GM12891 (cell line): ENCODE data around the gene SPACA4.

Source experiments
- DNase-seq: peaks from one replicate; pipeline ENCODE4 v3.0.0; 2011; ENCODE audit warnings: low spot score; ENCODE audit not compliant: insufficient read length
- FAIRE-seq: peaks from 2 replicates; lab custom pipeline; 2011; peaks lifted over from hg19 to GRCh38; lab: Jason Lieb, UNC
- PAX5 ChIP-seq: IDR thresholded peaks from 2 replicates; pipeline ENCODE4 v1.6.1; 2011; ENCODE audit warnings: low read length, moderate library complexity, mild to moderate bottlenecking; ENCODE audit not compliant: insufficient read depth, severe bottlenecking
- POLR2A ChIP-seq: IDR thresholded peaks from 2 replicates; pipeline ENCODE4 v1.6.1; 2011; ENCODE audit warnings: low read depth, low read length, control low read depth
- POLR2AphosphoS5 ChIP-seq: IDR thresholded peaks from 2 replicates; pipeline ENCODE4 v1.6.1; 2011; ENCODE audit warnings: low read depth, low read length, control low read depth
- POU2F2 ChIP-seq: IDR thresholded peaks from 2 replicates; pipeline ENCODE4 v1.6.1; 2011; ENCODE audit warnings: low read depth, mild to moderate bottlenecking, control low read depth, low read length, moderate library complexity
- SPI1 ChIP-seq: IDR thresholded peaks from 2 replicates; pipeline ENCODE4 v1.6.1; 2011; ENCODE audit warnings: low read depth, low read length, control low read depth
- TAF1 ChIP-seq: IDR thresholded peaks from 2 replicates; pipeline ENCODE4 v1.6.1; 2011; ENCODE audit warnings: low read depth, low read length, control low read depth

The SPACA4 gene

DNA sequence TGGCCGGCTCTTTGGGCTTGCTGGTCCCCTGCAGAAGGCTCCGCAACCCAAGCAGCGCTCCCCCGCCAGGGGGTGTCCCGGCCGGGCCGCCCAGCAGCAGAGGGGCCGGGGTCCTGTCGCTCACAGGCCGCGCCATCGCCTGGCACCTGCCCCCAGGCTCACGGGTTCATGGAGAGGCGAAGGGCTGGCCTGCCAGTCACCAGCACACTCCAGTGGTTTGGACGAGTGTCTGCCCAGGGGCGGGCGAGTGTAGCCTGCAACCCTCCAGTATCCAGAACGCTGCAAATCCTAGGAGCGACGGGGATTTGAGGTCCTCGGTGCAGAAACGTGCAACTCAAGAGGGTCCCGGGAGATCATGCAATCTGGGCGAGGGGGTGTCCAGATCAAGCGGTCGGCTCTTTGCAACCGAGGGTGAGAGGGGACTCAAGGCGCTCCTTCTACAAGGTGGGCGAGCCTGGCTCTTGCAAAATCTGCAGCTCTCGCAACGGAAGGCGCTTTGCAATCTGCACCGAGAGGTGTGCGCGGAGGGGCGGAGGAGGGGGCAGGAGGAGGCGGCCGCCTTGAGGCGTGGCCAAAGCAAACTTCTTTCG is 30.4 kb downstream of the SPACA4 start, which contains the start of gene DBP:
Gene DBP (minus strand): TSS at position 521 of the 590 bp plus-strand sequence. CDS start 385 bp downstream, at position 136.
- FAIRE-seq (no peak), DNase-seq (no peak)
- no peak for TF ChIP-seq POLR2AphosphoS5

DNA sequence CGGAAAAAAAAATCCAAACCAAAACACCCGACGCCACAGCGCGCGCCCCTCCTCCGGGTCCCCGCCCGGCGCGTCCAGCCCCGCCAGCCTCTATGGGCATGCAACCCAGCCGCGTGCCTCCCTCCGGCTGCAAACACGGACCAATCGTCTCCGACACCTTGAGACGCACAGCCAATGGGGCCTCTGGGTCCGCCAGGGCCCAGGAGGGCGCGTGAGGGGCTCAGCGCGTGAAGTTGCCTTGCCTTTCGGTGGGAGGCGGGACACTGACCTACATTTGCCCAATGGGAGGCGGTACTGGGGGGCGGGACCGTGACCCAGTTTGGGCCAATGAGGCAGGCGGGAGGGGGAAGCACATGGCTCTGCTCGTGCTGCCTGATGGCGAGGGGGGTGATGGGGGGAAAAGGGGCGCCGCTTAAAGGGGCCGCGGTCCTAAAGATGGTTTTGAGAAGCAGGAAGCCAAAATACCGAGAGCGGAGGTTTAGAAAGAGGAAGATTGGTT is 31.0 kb downstream of the SPACA4 start:
- FAIRE-seq (peak; percentile 97), DNase-seq (peak; percentile 94)
- TF ChIP-seq POLR2AphosphoS5 (no peak), TAF1 (no peak), PAX5 (peak; percentile 86), SPI1 (no peak), POU2F2 (0 out of 2 replicates have a peak, but pooled peaks have one; percentile 28), POLR2A (no peak)

DNA sequence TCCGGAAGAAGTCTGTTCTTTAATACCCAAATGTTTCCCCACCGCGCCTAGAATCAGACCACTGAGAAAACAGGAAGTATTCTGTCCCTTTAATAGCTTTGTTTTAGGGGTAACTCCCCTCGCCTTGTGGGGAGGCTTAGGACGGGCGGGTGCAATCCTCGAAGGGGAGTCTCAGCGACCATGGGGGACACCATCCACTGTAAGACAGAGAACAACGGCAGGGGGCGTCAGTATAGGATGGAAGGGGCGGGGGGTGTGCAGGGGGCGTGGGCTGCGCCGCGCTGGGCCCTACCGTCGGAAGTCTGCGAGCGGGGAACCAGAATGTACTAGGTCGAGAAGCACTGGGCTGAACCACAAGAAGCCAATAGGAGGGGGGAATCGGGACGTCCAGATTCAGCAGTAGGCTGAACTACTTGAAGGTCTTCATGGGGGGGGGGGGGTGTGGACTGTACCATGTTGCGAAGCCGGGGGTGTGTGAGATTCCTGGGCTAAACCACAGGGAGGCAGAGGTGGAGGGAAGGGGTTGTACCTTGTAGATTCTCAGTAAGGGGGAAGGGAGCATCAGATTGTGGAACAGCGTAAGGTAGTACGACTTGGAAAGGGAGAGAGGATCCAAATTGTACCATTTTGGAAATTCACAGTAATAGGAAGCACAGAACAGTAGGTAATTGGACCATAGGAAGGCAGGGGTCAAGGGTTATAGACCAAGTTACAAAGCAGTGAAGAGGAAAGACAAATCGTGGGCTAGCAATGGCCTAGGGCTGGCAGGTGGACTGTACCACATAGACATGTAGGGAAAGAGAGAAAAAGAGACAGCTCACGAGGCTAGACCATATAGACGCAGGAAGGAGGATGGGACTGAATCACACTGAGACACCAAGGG is 31.6 kb downstream of the SPACA4 start:
- peak; percentile 78 for FAIRE-seq
- TF ChIP-seq POLR2A (no peak; the same call in 1 of the 2 replicates), POU2F2 (peak; percentile 16; the same call in 1 of the 2 replicates), POLR2AphosphoS5 (no peak), TAF1 (peak; percentile 54; the same call in 1 of the 2 replicates), PAX5 (no peak), SPI1 (no peak)
- peak; percentile 69 for DNase-seq

DNA sequence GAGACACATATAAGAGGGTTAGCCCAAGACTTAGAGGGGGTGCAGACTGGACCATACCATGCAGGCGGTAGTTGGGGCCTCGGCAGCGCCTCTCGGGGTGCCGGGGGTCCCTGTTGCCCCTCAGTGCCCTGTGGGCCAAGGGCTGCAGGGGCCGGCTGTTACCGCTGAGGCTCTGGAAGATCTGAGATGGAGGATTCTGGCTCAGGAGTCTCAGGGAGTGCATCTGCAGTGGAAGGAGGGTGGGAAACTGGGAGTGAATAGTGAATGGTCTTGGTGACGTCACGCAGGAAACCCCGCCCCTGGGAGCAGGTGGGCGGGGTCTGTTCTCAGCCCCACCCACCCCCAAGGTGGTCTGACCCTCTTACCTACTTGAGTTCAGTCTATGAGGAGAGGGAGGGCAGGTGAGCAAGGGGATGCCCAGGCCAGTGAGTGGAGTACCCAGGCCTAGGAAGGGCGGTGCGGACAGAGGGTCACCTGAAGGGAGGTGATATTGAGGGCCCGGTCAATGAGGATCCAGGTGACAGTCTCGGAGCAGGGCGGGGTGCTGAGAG is 32.4 kb downstream of the SPACA4 start:
- DNase-seq (no peak), FAIRE-seq (no peak)
- TF ChIP-seq SPI1 (no peak), TAF1 (no peak), POLR2A (no peak), PAX5 (no peak), POU2F2 (no peak), POLR2AphosphoS5 (no peak)

DNA sequence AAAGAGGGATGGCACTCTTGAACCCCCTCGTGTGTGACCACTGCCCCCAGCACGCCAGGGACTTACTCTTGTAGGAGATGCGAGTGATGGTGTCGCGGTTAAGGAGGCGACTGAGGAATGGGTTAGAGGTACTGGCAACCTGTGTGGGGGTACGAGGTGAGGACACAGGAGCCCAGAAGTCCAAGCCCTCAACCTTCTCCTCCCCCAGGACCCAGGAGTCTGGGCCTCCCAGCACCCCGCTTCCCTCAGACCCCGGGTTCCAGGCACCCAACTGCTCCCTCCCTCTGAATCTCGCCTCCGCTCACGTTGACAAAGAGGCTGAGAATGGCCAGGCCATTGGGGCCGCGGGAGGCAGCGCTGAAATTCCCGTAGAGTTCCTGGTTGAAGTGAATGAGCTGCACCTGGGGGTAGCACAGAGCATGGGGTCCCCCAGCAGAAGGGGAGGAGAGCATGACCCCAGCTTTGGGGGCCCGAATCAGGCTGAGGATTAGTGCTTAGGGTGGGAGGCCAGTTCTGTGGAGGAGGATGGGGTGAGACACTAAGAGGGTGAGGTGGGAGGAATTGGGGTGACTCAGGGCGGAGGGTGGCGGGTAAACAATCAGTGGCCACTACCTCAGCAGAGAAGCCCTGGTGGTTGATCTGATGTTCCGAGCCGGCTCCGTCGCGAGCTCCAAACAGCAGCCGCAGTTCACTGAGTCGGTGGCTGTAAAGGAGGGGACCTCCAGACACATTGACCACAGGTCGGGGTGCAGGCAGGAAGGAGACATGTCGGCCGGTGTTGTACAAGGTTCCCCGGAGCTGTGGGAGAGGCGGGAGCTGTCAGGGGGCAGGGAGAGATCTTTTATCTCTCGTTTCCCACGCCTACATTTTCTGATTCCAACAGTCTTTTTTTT is 33.2 kb downstream of the SPACA4 start:
- DNase-seq (no peak), FAIRE-seq (no peak)
- TF ChIP-seq POLR2AphosphoS5 (no peak), SPI1 (no peak), POLR2A (no peak), PAX5 (no peak), TAF1 (no peak), POU2F2 (no peak)

DNA sequence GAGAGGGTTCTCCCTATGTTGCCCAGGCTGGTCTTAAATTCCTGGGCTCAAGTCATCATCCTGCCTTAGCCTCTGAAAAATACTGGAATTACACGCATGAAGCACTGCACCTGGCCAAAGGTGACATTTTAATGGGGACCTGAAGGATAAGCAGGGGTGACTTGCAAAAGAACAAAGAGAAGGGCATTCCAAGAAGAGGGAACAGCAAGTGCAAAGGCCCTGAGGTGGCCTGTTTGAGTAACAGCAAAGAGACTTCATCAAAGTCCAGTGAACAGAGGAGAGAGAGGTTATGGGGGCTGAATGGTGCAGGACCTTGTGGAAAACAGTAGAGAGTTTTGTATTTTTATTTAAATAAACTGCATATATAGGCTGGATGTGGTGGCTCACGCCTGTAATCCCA is 35.3 kb downstream of the SPACA4 start:
- TF ChIP-seq SPI1, result no peak
- DNase-seq (no peak), FAIRE-seq (no peak)

DNA sequence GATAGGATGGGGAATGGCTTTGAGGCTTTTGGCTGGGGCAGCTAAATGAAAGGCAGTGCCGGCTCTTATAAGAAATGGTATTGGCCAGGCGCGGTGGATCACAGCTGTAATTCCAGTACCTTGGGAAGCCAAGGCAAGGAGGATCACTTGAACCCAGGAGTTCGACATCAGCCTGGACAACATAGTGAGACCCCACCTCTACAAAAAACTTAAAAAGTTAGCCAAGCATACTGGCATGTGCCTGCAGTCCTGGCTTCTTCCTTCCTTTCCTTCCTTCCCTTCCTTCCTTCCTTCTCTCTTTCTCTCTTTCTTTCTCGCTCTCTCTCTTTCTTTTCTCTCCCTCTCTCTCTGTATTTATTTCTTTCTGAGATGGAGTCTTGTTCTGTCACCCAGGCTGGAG is 36.3 kb downstream of the SPACA4 start:
- no peak for DNase-seq
- no peak for FAIRE-seq
- TF ChIP-seq SPI1, result no peak
- no peak for TF ChIP-seq POU2F2
- no peak for TF ChIP-seq POLR2AphosphoS5
- TF ChIP-seq POLR2A, result no peak
- TF ChIP-seq PAX5, result no peak

DNA sequence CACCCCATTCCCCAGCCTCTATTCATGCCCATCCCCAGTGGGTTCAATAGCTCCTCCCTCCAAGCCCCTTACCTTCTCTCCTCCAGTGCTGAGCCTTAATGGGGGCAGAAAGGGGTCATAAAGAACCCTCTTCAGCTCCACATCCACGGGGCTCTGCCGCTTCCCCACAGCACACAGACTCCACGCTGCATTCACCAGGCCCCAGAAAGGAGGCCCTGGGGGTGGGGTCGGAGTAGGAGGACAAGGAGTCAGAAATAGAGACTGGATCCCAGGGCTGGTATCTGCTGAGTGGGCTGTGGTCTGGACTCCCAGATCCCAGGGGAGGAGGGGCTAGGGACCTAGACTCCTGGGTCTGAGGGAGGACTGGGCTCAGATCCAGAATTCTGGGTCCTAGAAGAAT is 37.8 kb downstream of the SPACA4 start:
- TF ChIP-seq TAF1 (no peak), POLR2A (no peak), PAX5 (no peak), SPI1 (no peak), POU2F2 (no peak), POLR2AphosphoS5 (no peak)
- FAIRE-seq (no peak), DNase-seq (no peak)
